Renal pelvis (tissue), 4 donors: ENCODE measurements around the gene F10. TPM values are rescaled to one million over a fixed set of nuclear protein-coding genes. Genes with fewer than 3 reads are reported as not detected.

ENCODE experiments used
- DNase-seq: peaks from one replicate; pipeline ENCODE4 v3.0.0-alpha.2; 2013
- polyA plus RNA-seq, 3 donors: library from polyadenylated mRNA; unstranded; fragments of 120-200 nt; gene quantifications; one replicate each; pipeline ENCODE4 v1.2.1, GENCODE V29; 2013; ENCODE audit not compliant: insufficient read length in 3 of 3

The F10 gene
- polyA plus RNA-seq, 3 donors, result 23.6 to 26.6 (median 24.2) TPM

GRCh38 chr13:113187883-113188665, 65.5 kb downstream of the F10 start:
- DNase-seq, result no peak

GRCh38 chr13:113190181-113190580, 67.6 kb downstream of the F10 start:
- DNase-seq, result no peak

- no peak for DNase-seq
Measured at GRCh38 chr13:113192279-113192678, 69.7 kb downstream of the F10 start.

GRCh38 chr13:113192902-113193301, 70.3 kb downstream of the F10 start:
- no peak for DNase-seq

GRCh38 chr13:113195360-113195759, 72.8 kb downstream of the F10 start:
- DNase-seq, result no peak

- no peak for DNase-seq
Measured at GRCh38 chr13:113196970-113197737, 74.6 kb downstream of the F10 start.

Other genes with a start within 250 kb of the F10 start
- 10 to 100 TPM; 34.8 to 43.4 (median 35.8) TPM for gene MCF2L, start 153.6 kb upstream of the F10 start, polyA plus RNA-seq
- 1 to 10 TPM; 4.5 to 5.8 (median 4.8) TPM for gene F7, start 17.0 kb upstream of the F10 start, polyA plus RNA-seq
- 1 to 10 TPM; 2.9 to 4.8 (median 3.5) TPM for gene PROZ, start 35.8 kb downstream of the F10 start, polyA plus RNA-seq
- gene PCID2, start 85.9 kb downstream of the F10 start, polyA plus RNA-seq, result 10 to 100 TPM; 56.9 to 80.4 (median 64.4) TPM
- 10 to 100 TPM; 75.1 to 97.4 (median 80.0) TPM for gene CUL4A, start 86.8 kb downstream of the F10 start, polyA plus RNA-seq
- 100 to 1,000 TPM; 174 to 186 (median 178) TPM for gene LAMP1, start 174.4 kb downstream of the F10 start, polyA plus RNA-seq
- 10 to 100 TPM; 14.1 to 23.1 (median 21.3) TPM for gene GRTP1, start 241.3 kb downstream of the F10 start, polyA plus RNA-seq